T-cell (primary cell): ENCODE results near the gene SELPLG. TPM values are rescaled to one million over a fixed set of nuclear protein-coding genes. Genes with fewer than 3 reads are reported as not detected.

ENCODE experiments used
- ATAC-seq, 4 experiments: fragments of 200-7000 bp in 3 of 4; fragments of 150-1000 bp in 1 of 4; cut with Tn5 transposase; replicated peaks in 1 of 4; 1 replicate in 3 of 4; 2 replicates in 1 of 4; pipeline ENCODE4 v1.10.0; 2021; ENCODE audit warnings: moderate library complexity in 3 of 4, mild to moderate bottlenecking in 2 of 4, moderate number of reproducible peaks in 1 of 4
- CTCF ChIA-PET, 2 donors: fragments of 300-600 bp; sonication (Branson Sonifier 250); formaldehyde crosslinking; loops; one replicate each; lab custom pipeline; 2022; ENCODE audit warnings: antibody characterized with exemption in 2 of 2; lab: Charles Lee
- POLR2A ChIA-PET, 2 donors: fragments of 300-600 bp; sonication (Branson Sonifier 250); formaldehyde crosslinking; loops; one replicate each; lab custom pipeline; 2022; ENCODE audit warnings: antibody characterized with exemption in 2 of 2; lab: Charles Lee
- DNase-seq, 35 experiments: peaks; one replicate each; pipeline versions ENCODE4 v3.0.0 to v3.0.0-alpha.2; 2013 to 2023
- H3K27ac ChIP-seq: one replicate; pipeline ENCODE4 v1.5.1; 2013; ENCODE audit warnings: low read length
- H3K27me3 ChIP-seq, 2 experiments: replicated peaks in 1 of 2; 1 replicate in 1 of 2; 2 replicates in 1 of 2; pipeline versions ENCODE4 v1.6.1 to v1.7.0; 2013; ENCODE audit warnings: low read length in 1 of 2, mixed read lengths in 1 of 2; ENCODE audit not compliant: control insufficient read depth in 2 of 2, insufficient read depth in 2 of 2; ENCODE audit errors: extremely low read depth in 1 of 2
- H3K36me3 ChIP-seq, 2 donors: 1 replicate in 1 of 2; 2 replicates in 1 of 2; pipeline versions ENCODE4 v1.6.1 to v1.7.0; 2013; ENCODE audit warnings: low read length in 1 of 2; ENCODE audit not compliant: control insufficient read depth in 2 of 2, insufficient read depth in 1 of 2; ENCODE audit errors: extremely low read depth in 1 of 2
- H3K4me1 ChIP-seq, 2 experiments: 1 replicate in 1 of 2; 2 replicates in 1 of 2; pipeline versions ENCODE4 v1.6.1 to v1.7.0; 2013; ENCODE audit warnings: low read length in 2 of 2, mixed read lengths in 1 of 2; ENCODE audit not compliant: insufficient read depth in 2 of 2, control insufficient read depth in 1 of 2; ENCODE audit errors: extremely low read depth in 1 of 2
- H3K4me3 ChIP-seq, 2 donors: 1 replicate in 1 of 2; 2 replicates in 1 of 2; pipeline versions ENCODE4 v1.5.1 to v1.7.0; 2013; ENCODE audit warnings: mild to moderate bottlenecking in 2 of 2, low read length in 1 of 2, moderate library complexity in 1 of 2; ENCODE audit not compliant: control insufficient read depth in 1 of 2; ENCODE audit errors: extremely low read depth in 1 of 2
- H3K9me3 ChIP-seq: 2 replicates; pipeline ENCODE4 v1.7.0; 2013
- H3K27ac Mint-ChIP-seq, 2 donors: one replicate each; pipeline ENCODE4 v1.8.0; 2020 to 2021; ENCODE audit warnings: mild to moderate bottlenecking in 2 of 2, mixed read lengths in 2 of 2
- H3K27me3 Mint-ChIP-seq, 2 donors: one replicate each; pipeline ENCODE4 v1.8.0; 2021 to 2022; ENCODE audit warnings: mixed read lengths in 2 of 2
- H3K36me3 Mint-ChIP-seq: one replicate; pipeline ENCODE4 v1.8.0; 2021; ENCODE audit warnings: mixed read lengths
- H3K4me1 Mint-ChIP-seq, 3 donors: one replicate each; pipeline ENCODE4 v1.8.0; 2020 to 2022; ENCODE audit warnings: mixed read lengths in 3 of 3, mild to moderate bottlenecking in 1 of 3
- H3K4me3 Mint-ChIP-seq, 3 donors: one replicate each; pipeline ENCODE4 v1.8.0; 2020 to 2022; ENCODE audit warnings: mild to moderate bottlenecking in 3 of 3, mixed read lengths in 3 of 3, moderate library complexity in 3 of 3
- H3K9me3 Mint-ChIP-seq, 3 donors: one replicate each; pipeline ENCODE4 v1.8.0; 2020 to 2022; ENCODE audit warnings: mixed read lengths in 3 of 3
- WGBS: methylation state at CpG from one replicate; pipeline ENCODE4 v1.1.5; 2013; ENCODE audit warnings: missing lambda C conversion rate; ENCODE audit not compliant: insufficient coverage; 5-methylcytosine and 5-hydroxymethylcytosine counted together
- total RNA-seq, 35 experiments: library from RNA in 6 of 35; stranded (reverse) in 6 of 35; fragments of 120-200 nt in 1 of 35; gene quantifications; one replicate each; pipeline versions ENCODE4 v1.2.1 to v1.2.4 and lab custom pipeline; 2013 to 2026

SELPLG gene
- total RNA-seq, 5 donors from 2014 or later (not counting 1 experiment from before 2014, with no cell fraction given) = 102 to 220 (median 215) TPM

GRCh38 chr12:108638141-108638827 lies 4.6 kb upstream of the SELPLG start:
- Histone ChIP-seq H3K27ac (no peak overlapping the region), H3K9me3 (no peaks in the 10 kb centered on the region), H3K27me3 (no peaks in the 10 kb centered on the region), H3K4me3 (no peak overlapping the region), H3K4me1 (peaks cover 25 to 39% of the 10 kb centered on the region in 2 experiments), H3K36me3 (peaks cover 0 to 3% of the 10 kb centered on the region in 2 donors)
- CTCF ChIA-PET = interaction anchor here in 1 of 2 donors (1.4 kb wide), 1 partner anchor 41 kb away, joined by 5 read pairs; no protein-coding TSS in a partner anchor
- no peaks in the 10 kb centered on the region for H3K27me3 Mint-ChIP-seq
- no peak overlapping the region for H3K4me3 Mint-ChIP-seq
- POLR2A ChIA-PET = no interaction called here
- no peaks in the 10 kb centered on the region for H3K9me3 Mint-ChIP-seq
- ATAC-seq = no peak
- no peak for DNase-seq
- H3K4me1 Mint-ChIP-seq = peaks cover 43 to 59% (median 53%) of the 10 kb centered on the region in 3 donors
- H3K27ac Mint-ChIP-seq = peak overlapping the region in 1 of 2 donors; percentile 6
- no peaks in the 10 kb centered on the region for H3K36me3 Mint-ChIP-seq
- 75% methylated on average over 16 of the region's 18 CpGs for WGBS

- Mint-ChIP-seq H3K4me3 (no peak overlapping the region), H3K27me3 (no peaks in the 10 kb centered on the region), H3K36me3 (no peaks in the 10 kb centered on the region), H3K27ac (peak overlapping the region; percentile 71 to 76), H3K4me1 (peaks cover 43 to 59% (median 57%) of the 10 kb centered on the region in 3 donors), H3K9me3 (no peaks in the 10 kb centered on the region)
- no peaks in the 10 kb centered on the region for H3K9me3 ChIP-seq
- ChIA-PET CTCF (interaction anchor here in 1 of 2 donors (0.5 to 3.2 kb wide), 4 partner anchors 20 to 475 kb away, joined by 3 to 15 read pairs (median 4); no protein-coding TSS in a partner anchor), POLR2A (interaction anchor here (0.6 to 0.7 kb wide), 2 partner anchors 15 to 23 kb away, joined by 3 to 7 read pairs; no protein-coding TSS in a partner anchor)
- H3K4me1 ChIP-seq = peaks cover 23 to 42% of the 10 kb centered on the region in 2 experiments
- DNase-seq = no peak
- ATAC-seq = no peak
- peaks cover 0 to 3% of the 10 kb centered on the region in 2 donors for H3K36me3 ChIP-seq
- 95% methylated on average over 2 of the region's 7 CpGs for WGBS
- H3K27ac ChIP-seq = no peak overlapping the region
- no peaks in the 10 kb centered on the region for H3K27me3 ChIP-seq
- no peak overlapping the region for H3K4me3 ChIP-seq
Measured at GRCh38 chr12:108637222-108637971, 3.7 kb upstream of the SELPLG start.

GRCh38 chr12:108635997-108636808 lies 2.5 kb upstream of the SELPLG start:
- Mint-ChIP-seq H3K4me1 (peaks cover 51 to 61% (median 58%) of the 10 kb centered on the region in 3 donors), H3K27ac (peak overlapping the region; percentile 99 to 100), H3K9me3 (no peaks in the 10 kb centered on the region), H3K36me3 (peaks cover 7% of the 10 kb centered on the region), H3K4me3 (peak overlapping the region; percentile 100), H3K27me3 (no peaks in the 10 kb centered on the region)
- Histone ChIP-seq H3K4me1 (peaks cover 24 to 52% of the 10 kb centered on the region in 2 experiments), H3K36me3 (no peaks in the 10 kb centered on the region), H3K27ac (peak overlapping the region; percentile 94), H3K4me3 (peak overlapping the region; percentile 12 to 18), H3K27me3 (no peaks in the 10 kb centered on the region), H3K9me3 (no peaks in the 10 kb centered on the region)
- DNase-seq (peak in 1 of 35 experiments; percentile 39), ATAC-seq (no peak)
- CTCF ChIA-PET = interaction anchor here (0.6 to 10.2 kb wide), 12 partner anchors 11 to 457 kb away, joined by 3 to 112 read pairs (median 6); partner anchors contain the start of gene ALKBH2 (in 1 of the 2)
- no CpG with 5 or more reads among the region's 6 CpGs for WGBS
- POLR2A ChIA-PET = interaction anchor here (0.5 to 1.8 kb wide), 6 partner anchors 14 to 1412 kb away, joined by 3 to 13 read pairs (median 7); partner anchors contain the start of gene SART3 (in 1 of the 2)

GRCh38 chr12:108635201-108635996 lies 1.7 kb upstream of the SELPLG start:
- H3K4me1 ChIP-seq = peaks cover 30 to 60% of the 10 kb centered on the region in 2 experiments
- H3K4me1 Mint-ChIP-seq = peaks cover 57 to 63% (median 60%) of the 10 kb centered on the region in 3 donors
- H3K27me3 Mint-ChIP-seq = no peaks in the 10 kb centered on the region

GRCh38 chr12:108634341-108634751 lies 652 bp upstream of the SELPLG start:
- peak in 2 of 4 experiments; percentile 15 for ATAC-seq
- POLR2A ChIA-PET = interaction anchor here in 1 of 2 donors (0.5 to 2.1 kb wide), 4 partner anchors 17 to 75 kb away, joined by 3 to 12 read pairs (median 6); partner anchors contain the start of gene SART3
- no peaks in the 10 kb centered on the region for H3K27me3 Mint-ChIP-seq

More at GRCh38 chr12:108635201-108635996, 1.7 kb upstream of the SELPLG start:
- 2% methylated on average over 7 of the region's 15 CpGs for WGBS
- DNase-seq (peak in 25 of 35 experiments; percentile 31 to 72 (median 43)), ATAC-seq (peak; percentile 18 to 29 (median 21))
- Mint-ChIP-seq H3K4me3 (peak overlapping the region; percentile 100), H3K36me3 (peaks cover 12% of the 10 kb centered on the region), H3K27ac (peak overlapping the region; percentile 99 to 100), H3K9me3 (no peaks in the 10 kb centered on the region)
- ChIA-PET CTCF (interaction anchor here (0.6 to 10.2 kb wide), 13 partner anchors 11 to 458 kb away, joined by 3 to 112 read pairs (median 5); partner anchors contain the start of gene ALKBH2 (in 1 of the 2)), POLR2A (interaction anchor here (0.5 to 1.8 kb wide), 6 partner anchors 18 to 1412 kb away, joined by 3 to 13 read pairs (median 6); partner anchors contain the start of gene SART3 (in 1 of the 2))
- Histone ChIP-seq H3K27me3 (no peaks in the 10 kb centered on the region), H3K9me3 (no peaks in the 10 kb centered on the region), H3K36me3 (peaks cover 0 to under 1% of the 10 kb centered on the region in 2 donors), H3K4me3 (peak overlapping the region; percentile 18 to 26), H3K27ac (peak overlapping the region; percentile 94)

More at GRCh38 chr12:108634341-108634751, 652 bp upstream of the SELPLG start:
- Mint-ChIP-seq H3K9me3 (no peaks in the 10 kb centered on the region), H3K4me1 (peaks cover 67 to 70% (median 68%) of the 10 kb centered on the region in 3 donors), H3K4me3 (peak overlapping the region; percentile 100), H3K36me3 (peaks cover 19% of the 10 kb centered on the region), H3K27ac (peak overlapping the region; percentile 99 to 100)
- peak overlapping the region; percentile 94 for H3K27ac ChIP-seq
- 0% methylated on average over 3 of the region's 4 CpGs for WGBS
- CTCF ChIA-PET = interaction anchor here (0.7 to 10.2 kb wide), 7 partner anchors 12 to 70 kb away, joined by 3 to 112 read pairs (median 6); no protein-coding TSS in a partner anchor
- peaks cover 0 to 3% of the 10 kb centered on the region in 2 donors for H3K36me3 ChIP-seq
- no peaks in the 10 kb centered on the region for H3K9me3 ChIP-seq
- H3K4me3 ChIP-seq = peak overlapping the region; percentile 93 to 94
- no peaks in the 10 kb centered on the region for H3K27me3 ChIP-seq
- H3K4me1 ChIP-seq = peaks cover 37 to 71% of the 10 kb centered on the region in 2 experiments
- peak in 18 of 35 experiments; percentile 17 to 63 (median 41) for DNase-seq
